Fibroblast of gingiva (primary cell): ENCODE measurements around the gene ANKRD63.

Experiments
- DNase-seq: peaks from one replicate; pipeline ENCODE4 v3.0.0-alpha.2; 2011; ENCODE audit warnings: low read depth

ANKRD63 gene

DNA sequence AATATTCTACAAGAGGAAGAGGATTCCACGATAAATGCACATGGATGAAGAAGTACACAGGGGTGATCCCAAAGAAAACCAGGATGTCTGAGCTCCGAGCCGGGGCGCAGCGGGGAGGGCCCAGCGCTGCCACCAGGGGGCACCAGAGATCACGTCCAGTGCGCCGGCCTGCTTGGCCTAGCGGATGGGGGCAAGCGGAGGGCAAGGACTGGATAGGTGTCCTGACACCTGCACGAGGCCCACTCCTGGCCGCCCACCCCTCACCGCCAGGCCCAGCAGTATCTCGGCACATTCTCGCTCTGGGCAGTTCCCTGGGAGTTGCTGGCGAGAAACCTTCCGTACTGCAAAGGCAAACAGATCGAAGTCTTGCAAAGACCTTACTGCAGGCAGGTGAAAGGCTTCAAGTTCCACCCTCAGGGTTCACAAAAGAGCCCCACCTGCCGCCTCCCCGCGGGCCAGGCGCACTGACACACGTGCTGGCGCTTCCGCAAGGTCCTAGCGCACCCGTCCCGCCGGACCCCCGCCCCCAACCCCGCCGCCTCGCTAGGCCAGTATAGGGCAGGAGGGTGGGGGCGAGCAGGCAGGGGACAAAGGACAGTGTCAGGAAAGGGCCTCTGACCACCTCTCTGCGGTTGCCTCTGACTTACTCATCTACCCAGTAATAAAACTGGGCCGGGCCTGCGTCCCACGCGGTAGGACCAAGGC is 3.3 kb downstream of the ANKRD63 start:
- peak; percentile 21 for DNase-seq

- no peak for DNase-seq
Measured at GRCh38 chr15:40278026-40278425, 4.8 kb downstream of the ANKRD63 start.

DNA sequence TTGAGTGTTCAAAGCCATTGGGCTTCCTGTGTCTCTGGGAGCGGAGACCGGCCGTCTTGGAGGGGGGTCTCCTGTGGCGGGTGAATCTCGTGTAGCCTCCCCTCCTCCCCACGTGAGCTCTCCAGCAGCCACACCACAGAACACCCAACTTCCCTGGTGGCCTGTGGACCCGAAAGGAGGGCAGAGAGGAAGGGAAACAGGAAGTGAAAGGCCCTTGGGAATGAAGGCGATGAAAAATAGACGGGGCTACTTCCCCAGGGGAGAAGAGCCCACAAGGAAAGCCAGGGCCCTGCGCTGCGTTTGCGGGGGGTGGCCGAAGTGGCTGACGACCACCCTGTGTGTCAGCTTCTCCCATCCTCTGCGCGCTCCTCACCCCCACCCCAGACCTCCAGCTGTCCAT is 5.4 kb downstream of the ANKRD63 start:
- no peak for DNase-seq

GRCh38 chr15:40276927-40277326 is 5.9 kb downstream of the ANKRD63 start:
- no peak for DNase-seq

- DNase-seq: no peak
Measured at GRCh38 chr15:40275954-40276353, 6.9 kb downstream of the ANKRD63 start.

DNA sequence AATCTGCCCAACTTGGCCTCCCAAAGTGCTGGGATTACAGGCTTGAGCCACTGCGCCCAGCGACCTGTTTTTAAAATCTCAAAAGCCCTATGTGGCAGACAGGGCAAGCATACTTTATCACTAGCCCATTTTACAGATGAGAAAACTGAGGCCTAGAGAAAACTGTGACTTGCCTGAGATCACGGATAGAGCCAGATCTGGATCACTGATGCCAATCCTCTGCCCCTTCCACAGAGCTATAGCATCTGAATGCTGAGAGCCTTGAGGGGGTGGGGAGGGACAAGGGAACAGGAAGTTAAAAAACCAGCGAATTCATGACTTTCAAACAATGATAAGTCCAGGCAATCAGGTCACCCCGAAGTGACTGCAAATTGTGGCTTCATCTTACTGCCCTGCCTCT is 7.3 kb downstream of the ANKRD63 start:
- DNase-seq: no peak

DNA sequence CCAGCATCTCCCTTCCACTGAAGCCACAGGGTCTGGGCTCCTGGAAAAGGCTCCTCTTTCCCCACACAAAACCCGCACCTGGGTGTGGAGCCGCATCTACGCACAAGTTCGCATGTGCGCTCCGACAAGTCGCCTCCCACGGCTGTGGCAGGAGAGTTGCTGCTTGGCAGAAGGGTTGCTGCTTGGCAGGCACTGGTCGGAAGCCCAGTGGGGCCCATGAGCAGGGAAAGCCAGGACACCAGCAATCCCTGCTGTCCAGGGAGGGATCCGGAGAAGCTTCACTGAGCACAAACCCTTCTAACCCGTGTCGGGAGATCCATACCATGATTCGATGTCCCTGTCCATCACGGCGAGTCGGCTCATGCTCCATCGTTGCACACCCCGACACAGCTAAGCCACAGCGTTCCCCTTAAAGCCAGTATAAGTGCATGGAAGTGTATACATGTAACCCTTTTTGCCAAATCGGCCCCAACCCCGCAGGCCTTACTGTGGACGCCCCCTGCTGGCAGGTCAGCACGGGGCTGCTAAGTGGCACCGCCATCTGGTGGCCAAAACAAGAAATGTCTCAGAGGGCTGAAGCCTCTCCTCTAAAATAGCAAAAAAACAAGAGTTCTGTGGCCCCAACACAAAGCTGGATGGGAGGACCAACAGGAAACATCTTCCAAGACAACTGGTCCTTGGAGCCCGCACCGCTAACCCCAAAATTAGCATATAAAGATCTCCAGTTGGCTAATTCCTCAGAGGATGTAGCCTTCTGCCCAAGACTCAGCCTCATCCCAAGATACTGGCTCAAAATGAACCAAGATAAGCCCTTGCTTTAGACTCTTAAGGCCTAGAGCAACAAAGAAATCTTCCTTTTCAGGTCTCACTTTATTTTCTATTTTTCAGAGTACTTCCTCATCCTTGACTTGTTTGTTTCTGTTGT is 8.3 kb downstream of the ANKRD63 start:
- DNase-seq: peak; percentile 73

- no peak for DNase-seq
Measured at GRCh38 chr15:40273428-40273827, 9.4 kb downstream of the ANKRD63 start.

DNA sequence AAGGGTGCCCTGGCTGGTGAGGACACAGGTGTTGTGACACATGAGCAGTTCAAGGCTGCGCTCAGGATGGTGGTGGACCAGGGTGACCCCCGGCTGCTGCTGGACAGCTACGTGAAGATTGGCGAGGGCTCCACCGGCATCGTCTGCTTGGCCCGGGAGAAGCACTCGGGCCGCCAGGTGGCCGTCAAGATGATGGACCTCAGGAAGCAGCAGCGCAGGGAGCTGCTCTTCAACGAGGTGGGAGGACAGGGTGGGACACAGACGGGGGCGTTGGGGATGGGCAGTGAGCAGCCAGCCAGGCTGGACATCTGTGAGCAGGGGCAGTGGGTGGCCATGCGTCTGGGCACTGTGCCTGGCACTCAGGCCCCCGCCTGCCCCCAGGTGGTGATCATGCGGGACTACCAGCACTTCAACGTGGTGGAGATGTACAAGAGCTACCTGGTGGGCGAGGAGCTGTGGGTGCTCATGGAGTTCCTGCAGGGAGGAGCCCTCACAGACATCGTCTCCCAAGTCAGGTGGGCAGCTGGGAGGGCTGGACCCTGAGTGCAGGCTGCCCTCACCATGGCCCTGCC is 10.3 kb downstream of the ANKRD63 start:
- DNase-seq: no peak

GRCh38 chr15:40271685-40272484 is 11.0 kb downstream of the ANKRD63 start:
- DNase-seq: no peak

DNA sequence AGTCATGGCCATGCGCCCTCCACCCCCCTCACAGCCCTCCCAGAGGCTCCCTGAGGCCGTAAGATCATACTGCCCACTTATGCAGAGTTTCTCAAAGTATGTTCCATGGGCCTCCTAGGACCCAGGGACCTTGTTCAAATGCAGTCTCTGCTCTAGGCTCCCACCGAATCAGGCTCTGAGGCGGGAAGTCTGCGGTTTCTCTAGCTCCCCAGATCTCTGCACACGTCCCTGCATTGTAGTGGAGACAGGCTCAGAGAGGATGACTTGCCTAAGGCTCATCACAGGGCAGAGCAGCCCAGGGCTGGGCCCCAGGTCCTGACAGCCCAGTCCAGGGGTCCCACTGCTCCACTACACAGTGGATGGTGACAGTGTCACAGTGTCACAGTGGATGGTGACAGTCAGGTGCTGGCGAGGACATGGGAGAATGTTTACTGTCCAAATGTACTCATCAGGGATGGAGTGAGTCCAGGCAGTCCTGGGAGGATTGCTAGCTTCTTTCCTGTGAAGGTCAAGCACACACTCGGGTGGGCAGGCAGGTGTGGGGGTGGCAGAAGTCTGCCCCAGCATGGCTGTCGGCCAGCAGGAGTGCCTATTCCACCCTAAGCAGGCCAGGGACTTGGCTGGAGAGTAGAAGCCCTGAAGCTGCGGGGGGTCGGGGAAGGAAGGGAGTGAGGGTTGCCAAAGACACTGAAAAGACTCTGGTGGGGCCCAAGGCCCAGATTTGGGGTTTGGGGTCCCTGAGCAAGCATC is 12.4 kb downstream of the ANKRD63 start:
- no peak for DNase-seq

- no peak for DNase-seq
Measured at GRCh38 chr15:40269604-40270003, 13.3 kb downstream of the ANKRD63 start.

DNA sequence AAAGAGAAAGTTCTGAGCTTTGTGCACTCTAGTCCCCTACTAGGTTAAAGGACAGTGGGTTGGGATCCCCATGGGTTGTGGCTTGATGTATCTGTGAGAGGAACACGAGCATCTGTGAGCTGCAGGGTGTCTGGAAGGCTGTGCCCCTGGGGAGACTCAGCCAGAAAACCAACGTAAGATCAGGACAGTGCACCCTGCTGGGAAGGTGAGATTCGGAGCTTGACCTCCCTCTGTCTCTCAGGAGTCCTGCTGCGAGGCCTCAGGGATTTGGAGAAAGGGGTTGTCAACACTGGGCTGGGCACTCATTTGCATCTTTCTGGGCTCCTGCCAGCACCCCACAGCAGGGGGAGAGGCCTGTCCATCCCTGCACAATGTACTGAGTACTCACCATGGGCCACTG is 15.2 kb downstream of the ANKRD63 start:
- no peak for DNase-seq

GRCh38 chr15:40266828-40267304 is 16.0 kb downstream of the ANKRD63 start:
- DNase-seq: peak; percentile 85

- DNase-seq: no peak
Measured at GRCh38 chr15:40265875-40266274, 17.0 kb downstream of the ANKRD63 start.

- no peak for DNase-seq
Measured at GRCh38 chr15:40265355-40265754, 17.5 kb downstream of the ANKRD63 start.

- no peak for DNase-seq
Measured at GRCh38 chr15:40264321-40265153, 18.3 kb downstream of the ANKRD63 start.

DNA sequence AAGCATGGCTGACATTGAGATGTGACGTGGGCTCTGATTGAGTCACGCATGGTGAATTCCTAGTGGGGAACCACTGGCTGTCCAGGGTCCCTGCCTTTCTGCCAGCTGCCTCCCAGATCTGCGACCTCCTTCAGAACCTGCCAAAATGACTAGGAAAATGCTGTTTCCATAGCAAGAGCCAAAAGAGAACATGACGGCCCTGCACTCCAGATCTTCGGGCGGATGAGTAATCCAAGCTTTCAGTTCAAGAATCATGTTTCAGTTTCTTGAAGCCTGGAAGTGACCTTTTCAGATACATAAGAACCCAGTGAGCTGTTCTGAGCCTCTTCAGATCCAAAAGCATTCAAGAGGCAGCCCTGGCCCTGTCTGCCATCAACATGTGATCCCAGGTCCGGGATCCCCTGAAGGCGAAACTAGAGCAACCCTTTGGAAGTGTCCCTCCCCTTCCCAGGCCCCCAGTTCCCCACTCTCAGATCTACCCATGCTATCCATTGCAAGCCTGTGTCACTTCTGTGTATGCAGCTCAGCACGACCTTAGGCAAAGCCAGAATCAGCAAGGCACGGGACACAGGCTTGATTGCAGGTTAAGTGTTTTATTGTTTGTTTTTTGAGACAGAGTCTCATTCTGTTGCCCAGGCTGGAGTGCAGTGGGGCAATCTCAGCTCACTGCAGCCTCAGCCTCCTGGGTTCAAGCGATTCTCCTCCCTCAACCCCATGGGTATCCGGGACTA is 19.7 kb downstream of the ANKRD63 start:
- DNase-seq: peak; percentile 86

DNA sequence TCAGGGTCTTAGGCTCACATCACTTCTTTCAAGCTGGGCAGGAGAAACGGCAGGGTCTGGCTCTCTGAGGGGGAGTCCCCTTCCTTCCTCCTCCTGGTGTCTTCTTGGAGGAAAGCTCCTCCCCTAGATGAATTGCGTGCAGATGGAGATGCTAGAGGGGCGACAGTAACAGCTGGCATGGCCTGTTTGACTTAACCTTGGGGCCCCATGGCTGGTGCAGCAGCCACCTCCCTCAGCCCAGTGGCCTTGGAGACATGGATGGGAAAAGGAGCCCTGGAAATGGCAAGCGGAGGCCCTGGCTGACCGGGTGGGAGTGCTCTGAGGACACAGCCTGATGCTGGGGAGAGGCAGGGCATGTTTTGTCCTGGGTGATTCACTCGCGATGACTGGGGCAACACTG is 23.8 kb downstream of the ANKRD63 start:
- DNase-seq: no peak

DNA sequence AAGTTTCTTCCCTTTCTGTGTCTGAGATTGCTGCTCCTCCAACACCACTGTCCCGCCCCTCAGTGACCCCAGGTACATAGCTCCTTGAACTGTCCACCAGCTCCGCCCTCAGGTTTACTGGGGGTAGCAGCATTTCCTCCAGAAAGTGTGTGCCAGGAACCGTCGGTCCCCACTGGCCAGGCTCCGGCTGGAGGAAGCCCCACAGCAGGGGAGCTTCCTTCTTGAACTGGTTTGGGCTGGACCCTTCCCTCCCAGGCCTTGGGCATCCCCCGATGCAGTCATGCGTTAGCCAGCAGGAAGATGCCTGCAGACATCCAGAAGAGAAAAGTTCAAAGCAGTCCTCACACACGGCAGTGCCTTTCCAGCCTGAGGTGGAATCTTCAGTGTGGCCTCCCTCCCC is 24.3 kb downstream of the ANKRD63 start:
- no peak for DNase-seq
